BE2C (cell line): Measurements from ENCODE around the gene MTMR6.

Source experiments
- DNase-seq: peaks from one replicate; pipeline ENCODE4 v3.0.0-alpha.2; 2020
- H3K27me3 ChIP-seq: fragments of 250-450 bp; sonication (Bioruptor Pico); 2 replicates; pipeline ENCODE4 v1.5.1; 2020; ENCODE audit warnings: mild to moderate bottlenecking
- H3K36me3 ChIP-seq: fragments of 250-450 bp; sonication (Bioruptor Pico); 2 replicates; pipeline ENCODE4 v1.5.1; 2020; ENCODE audit warnings: mild to moderate bottlenecking
- H3K4me1 ChIP-seq: fragments of 250-450 bp; sonication (Bioruptor Pico); 2 replicates; pipeline ENCODE4 v1.5.1; 2020
- H3K4me3 ChIP-seq: 2 replicates; pipeline ENCODE4 v1.5.1; 2011; ENCODE audit warnings: low read depth, low read length
- H3K9me3 ChIP-seq: fragments of 250-450 bp; sonication (Bioruptor Pico); 2 replicates; pipeline ENCODE4 v1.5.1; 2020
- CTCF ChIP-seq: IDR thresholded peaks from 2 replicates; pipeline ENCODE4 v1.5.1; 2012; ENCODE audit warnings: mild to moderate bottlenecking, low read depth, low read length

The MTMR6 gene

GRCh38 chr13:25281935-25282332, 5.4 kb downstream of the MTMR6 start:
- no peaks in the 10 kb centered on the region for H3K9me3 ChIP-seq
- no peak for DNase-seq
- no peak for TF ChIP-seq CTCF
- H3K4me1 ChIP-seq, result no peaks in the 10 kb centered on the region
- H3K4me3 ChIP-seq, result no peak overlapping the region
- no peaks in the 10 kb centered on the region for H3K36me3 ChIP-seq
- H3K27me3 ChIP-seq, result no peaks in the 10 kb centered on the region

- no peak for DNase-seq
- Histone ChIP-seq H3K4me3 (no peak overlapping the region), H3K9me3 (no peaks in the 10 kb centered on the region), H3K27me3 (no peaks in the 10 kb centered on the region), H3K4me1 (no peaks in the 10 kb centered on the region), H3K36me3 (no peaks in the 10 kb centered on the region)
- no peak for TF ChIP-seq CTCF
Observed at GRCh38 chr13:25281193-25281934, 5.9 kb downstream of the MTMR6 start.

GRCh38 chr13:25280396-25280795, 6.9 kb downstream of the MTMR6 start:
- DNase-seq, result no peak
- TF ChIP-seq CTCF, result no peak
- Histone ChIP-seq H3K27me3 (no peaks in the 10 kb centered on the region), H3K9me3 (no peaks in the 10 kb centered on the region), H3K4me1 (no peaks in the 10 kb centered on the region), H3K36me3 (no peaks in the 10 kb centered on the region), H3K4me3 (no peak overlapping the region)

GRCh38 chr13:25276748-25277147, 10.5 kb downstream of the MTMR6 start:
- TF ChIP-seq CTCF, result no peak
- no peak for DNase-seq
- Histone ChIP-seq H3K4me1 (no peaks in the 10 kb centered on the region), H3K27me3 (no peaks in the 10 kb centered on the region), H3K4me3 (no peak overlapping the region), H3K36me3 (peaks cover 10% of the 10 kb centered on the region), H3K9me3 (no peaks in the 10 kb centered on the region)

- no peak overlapping the region for H3K4me3 ChIP-seq
- no peaks in the 10 kb centered on the region for H3K4me1 ChIP-seq
- H3K36me3 ChIP-seq, result peaks cover 22% of the 10 kb centered on the region
- DNase-seq, result no peak
- H3K27me3 ChIP-seq, result no peaks in the 10 kb centered on the region
- TF ChIP-seq CTCF, result no peak
- no peaks in the 10 kb centered on the region for H3K9me3 ChIP-seq
Observed at GRCh38 chr13:25268561-25268960, 18.7 kb downstream of the MTMR6 start.

GRCh38 chr13:25267715-25268114, 19.6 kb downstream of the MTMR6 start:
- Histone ChIP-seq H3K9me3 (no peaks in the 10 kb centered on the region), H3K4me3 (no peak overlapping the region), H3K4me1 (no peaks in the 10 kb centered on the region), H3K27me3 (no peaks in the 10 kb centered on the region), H3K36me3 (peaks cover 20% of the 10 kb centered on the region)
- TF ChIP-seq CTCF, result peak; percentile 43
- no peak for DNase-seq
